ENCODE results near the gene F12. TPM values are rescaled to one million over a fixed set of nuclear protein-coding genes. Genes with fewer than 3 reads are reported as not detected.

The F12 gene
- total and polyA plus RNA-seq, 2 of the 8 experiments (the other 6 are each of a cell fraction or from before 2014, with no cell fraction given) = 6.5 to 7.8 TPM

- TF ChIP-seq RAD21 (IDR thresholded peaks at IDR 0.05 in 1 of 2, conservative IDR thresholded peaks at IDR 0.05 in 1 of 2; ENCODE audit: low read depth in 2 of 2, low read length in 2 of 2) (no peak; a peak in 1 of 4 replicates), POU5F1 (IDR thresholded peaks at IDR 0.05; ENCODE audit: low read depth, low read length) (no peak), SIRT6 (IDR thresholded peaks at IDR 0.05; ENCODE audit: low read length) (no peak), KDM4A (IDR thresholded peaks at IDR 0.05; ENCODE audit: low read depth, low read length, severe bottlenecking) (peak; percentile 23), BRCA1 (IDR thresholded peaks at IDR 0.05; ENCODE audit: low read depth, low read length) (no peak), SP2 (IDR thresholded peaks at IDR 0.05; ENCODE audit: low read length) (no peak), POLR2A (IDR thresholded peaks at IDR 0.05; ENCODE audit: control extremely low read depth in 1 of 2, low read depth in 2 of 2, low read length in 2 of 2) (no peak), SP1 (IDR thresholded peaks at IDR 0.05; ENCODE audit: low read depth, low read length) (no peak), E2F6 (IDR thresholded peaks at IDR 0.05) (no peak; the same call in 1 of the 2 replicates), ASH2L (IDR thresholded peaks at IDR 0.05; ENCODE audit: low read length) (no peak), RNF2 (IDR thresholded peaks at IDR 0.05; ENCODE audit: borderline replicate concordance, low read depth, low read length, missing control alignments, poor library complexity, severe bottlenecking) (peak; percentile 32), TEAD4 (IDR thresholded peaks at IDR 0.05; ENCODE audit: low read depth, low read length) (no peak), FOSL1 (IDR thresholded peaks at IDR 0.05; ENCODE audit: insufficient read depth, low read depth, low read length) (no peak), RBBP5 (IDR thresholded peaks at IDR 0.05; ENCODE audit: borderline replicate concordance, low read depth, low read length) (0 out of 2 replicates have a peak, but pooled peaks have one; percentile 21), GABPA (IDR thresholded peaks at IDR 0.05; ENCODE audit: borderline replicate concordance, insufficient read depth, low read length) (no peak), SRF (IDR thresholded peaks at IDR 0.05; ENCODE audit: low read depth, low read length) (no peak), RXRA (IDR thresholded peaks at IDR 0.05; ENCODE audit: insufficient read depth, low read depth, low read length) (no peak), ZNF274 (IDR thresholded peaks at IDR 0.05; ENCODE audit: borderline replicate concordance, extremely low read depth, low read length) (no peak), JUN (IDR thresholded peaks at IDR 0.05; ENCODE audit: low read depth, low read length) (no peak), BACH1 (IDR thresholded peaks at IDR 0.05; ENCODE audit: low read length) (no peak), SUZ12 (IDR thresholded peaks at IDR 0.05; ENCODE audit: low read length) (peak; percentile 32), TAF1 (IDR thresholded peaks at IDR 0.05; ENCODE audit: low read depth, low read length) (no peak), ATF2 (IDR thresholded peaks at IDR 0.05; ENCODE audit: low read length) (no peak)
Measured at GRCh38 chr5:177403102-177403791, 6.1 kb downstream of the F12 start (continued).
